Measurements from ENCODE around the gene SCYL1.

The SCYL1 gene

GRCh38 chr11:65586676-65587075 is 61.8 kb downstream of the SCYL1 start:
- Histone ChIP-seq H3K9me3 (ENCODE audit: control insufficient read depth, low read length) (no peaks in the 10 kb centered on the region), H3K36me3 (ENCODE audit: control insufficient read depth, insufficient read depth, low read length) (no peaks in the 10 kb centered on the region), H3K4me2 (ENCODE audit: low read length) (no peak overlapping the region), H3K27ac (no peak overlapping the region), H2AFZ (no peak overlapping the region), H3K27me3 (ENCODE audit: control insufficient read depth, insufficient read depth, low read length) (no peaks in the 10 kb centered on the region), H3K9ac (no peak overlapping the region), H3K79me2 (no peaks in the 10 kb centered on the region), H3K4me3 (ENCODE audit: low read depth, low read length) (no peak overlapping the region), H3K4me1 (no peaks in the 10 kb centered on the region)
- no peak for TF ChIP-seq CTCF (IDR thresholded peaks at IDR 0.05)
